NB4 (cell line): Measurements from ENCODE around the gene AKIRIN2.

Experiments
- TF ChIP-seq, protein P1 (sequence below): IDR thresholded peaks from one replicate; pipeline ENCODE4 v1.5.1; 2012; ENCODE audit warnings: low read depth, low read length
- TF ChIP-seq, protein P2 (sequence below): IDR thresholded peaks from 2 replicates; pipeline ENCODE4 v1.6.1; 2011; ENCODE audit warnings: low read depth, low read length

DNA sequence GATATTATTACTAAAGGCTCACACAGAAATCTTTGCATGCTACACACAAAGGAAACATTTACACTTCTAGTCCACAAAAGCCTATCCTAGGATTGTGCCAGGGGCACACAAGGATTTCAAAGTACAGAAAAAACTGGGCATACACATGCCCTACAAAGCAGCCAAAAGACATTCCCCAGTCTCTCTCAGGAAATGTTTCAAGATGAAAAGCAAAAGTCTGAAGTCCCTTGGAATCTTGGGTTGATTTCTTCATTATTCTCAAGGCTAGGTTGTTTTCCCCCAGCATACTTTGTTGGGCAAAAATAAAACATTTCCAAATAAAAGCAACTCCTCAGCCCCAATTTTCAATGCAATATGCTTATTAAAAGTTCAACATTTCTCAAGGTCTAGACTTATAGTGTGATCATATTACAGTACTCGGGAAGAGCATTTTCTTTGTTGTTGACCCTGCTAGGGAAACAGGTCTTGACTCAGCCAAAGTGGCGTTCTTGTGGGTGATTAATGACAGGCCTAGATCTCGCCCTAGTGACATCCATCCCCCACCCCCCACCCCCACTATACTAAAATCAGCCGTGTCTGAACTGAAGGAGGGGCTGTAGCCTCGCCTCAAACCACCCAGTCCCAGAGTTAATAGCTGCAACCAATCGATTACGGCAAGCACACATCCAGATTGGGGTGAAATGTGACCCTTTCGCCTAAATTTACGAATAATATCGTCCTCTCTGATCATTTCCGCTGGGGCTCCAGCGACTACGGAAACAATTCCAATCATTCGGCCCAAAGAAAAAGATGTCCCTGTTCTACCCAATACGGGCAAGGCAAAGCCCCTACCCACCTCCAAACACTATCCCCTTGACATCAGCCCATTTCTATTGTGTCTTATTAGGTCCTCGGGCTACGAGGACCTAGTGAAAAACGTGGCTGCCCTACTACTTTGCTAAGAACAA is 1.4 kb downstream of the AKIRIN2 start:
- TF ChIP-seq, protein P1, sequence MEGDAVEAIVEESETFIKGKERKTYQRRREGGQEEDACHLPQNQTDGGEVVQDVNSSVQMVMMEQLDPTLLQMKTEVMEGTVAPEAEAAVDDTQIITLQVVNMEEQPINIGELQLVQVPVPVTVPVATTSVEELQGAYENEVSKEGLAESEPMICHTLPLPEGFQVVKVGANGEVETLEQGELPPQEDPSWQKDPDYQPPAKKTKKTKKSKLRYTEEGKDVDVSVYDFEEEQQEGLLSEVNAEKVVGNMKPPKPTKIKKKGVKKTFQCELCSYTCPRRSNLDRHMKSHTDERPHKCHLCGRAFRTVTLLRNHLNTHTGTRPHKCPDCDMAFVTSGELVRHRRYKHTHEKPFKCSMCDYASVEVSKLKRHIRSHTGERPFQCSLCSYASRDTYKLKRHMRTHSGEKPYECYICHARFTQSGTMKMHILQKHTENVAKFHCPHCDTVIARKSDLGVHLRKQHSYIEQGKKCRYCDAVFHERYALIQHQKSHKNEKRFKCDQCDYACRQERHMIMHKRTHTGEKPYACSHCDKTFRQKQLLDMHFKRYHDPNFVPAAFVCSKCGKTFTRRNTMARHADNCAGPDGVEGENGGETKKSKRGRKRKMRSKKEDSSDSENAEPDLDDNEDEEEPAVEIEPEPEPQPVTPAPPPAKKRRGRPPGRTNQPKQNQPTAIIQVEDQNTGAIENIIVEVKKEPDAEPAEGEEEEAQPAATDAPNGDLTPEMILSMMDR: no peak
- TF ChIP-seq, protein P2, sequence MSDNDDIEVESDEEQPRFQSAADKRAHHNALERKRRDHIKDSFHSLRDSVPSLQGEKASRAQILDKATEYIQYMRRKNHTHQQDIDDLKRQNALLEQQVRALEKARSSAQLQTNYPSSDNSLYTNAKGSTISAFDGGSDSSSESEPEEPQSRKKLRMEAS: no peak
